Sigmoid colon (tissue), 7 donors: Measurements from ENCODE around the gene KCNIP4. TPM values are rescaled to one million over a fixed set of nuclear protein-coding genes. Genes with fewer than 3 reads are reported as not detected.

Experiments
- DNase-seq: peaks from one replicate; pipeline ENCODE4 v3.0.0-alpha.2; 2019
- H3K27ac ChIP-seq, 4 donors: fragments of 200-600 bp; sonication (generic); one replicate each; pipeline ENCODE4 v1.5.1; 2016 to 2019; ENCODE audit warnings: mild to moderate bottlenecking in 1 of 4
- H3K27me3 ChIP-seq, 3 donors: fragments of 200-600 bp; sonication (generic); one replicate each; pipeline ENCODE4 v1.5.1; 2019; ENCODE audit warnings: mild to moderate bottlenecking in 1 of 3
- H3K36me3 ChIP-seq, 4 donors: fragments of 200-600 bp; sonication (generic); one replicate each; pipeline ENCODE4 v1.5.1; 2016 to 2019
- H3K4me1 ChIP-seq, 4 donors: fragments of 200-600 bp; sonication (generic); one replicate each; pipeline ENCODE4 v1.5.1; 2017 to 2019
- H3K4me3 ChIP-seq, 4 donors: fragments of 200-600 bp; sonication (generic); one replicate each; pipeline ENCODE4 v1.5.1; 2017 to 2019; ENCODE audit warnings: mild to moderate bottlenecking in 2 of 4, moderate library complexity in 1 of 4
- H3K9me3 ChIP-seq, 4 donors: fragments of 200-600 bp in 3 of 4; sonication (generic) in 3 of 4; one replicate each; pipeline versions ENCODE4 v1.5.1 to v1.6.1; 2013 to 2019
- CTCF ChIP-seq, 4 experiments: fragments of 450-650 bp in 3 of 4; fragments of 200-600 bp in 1 of 4; IDR thresholded peaks; one replicate each; pipeline ENCODE4 v1.5.1; 2016 to 2019; ENCODE audit warnings: antibody characterized with exemption in 4 of 4, mild to moderate bottlenecking in 3 of 4, moderate library complexity in 2 of 4
- EP300 ChIP-seq, 4 donors: sonication (generic); formaldehyde crosslinking; IDR thresholded peaks; one replicate each; pipeline ENCODE4 v1.6.1; 2017; ENCODE audit warnings: antibody characterized with exemption in 4 of 4
- POLR2A ChIP-seq, 2 donors: fragments of 450-650 bp; IDR thresholded peaks; one replicate each; pipeline ENCODE4 v1.6.1; 2016; ENCODE audit warnings: antibody characterized with exemption in 2 of 2, mild to moderate bottlenecking in 2 of 2, moderate library complexity in 2 of 2
- POLR2AphosphoS5 ChIP-seq, 4 donors: sonication (generic); formaldehyde crosslinking; IDR thresholded peaks; one replicate each; pipeline ENCODE4 v1.6.1; 2017; ENCODE audit warnings: antibody characterized with exemption in 4 of 4
- WGBS, 2 donors: extraction: QIAGEN DNeasy Blood & Tissue Kit; methylation state at CpG; one replicate each; pipeline ENCODE4 v1.1.7; 2013; 5-methylcytosine and 5-hydroxymethylcytosine counted together
- intact Hi-C: fragments of 100-400 bp; cut with DNase I; formaldehyde crosslinking; loops from one replicate; pipeline ENCODE4 v1.15.1; 2023
- polyA plus RNA-seq, 3 donors: library from polyadenylated mRNA; stranded (reverse); fragments of 200-250 nt; gene quantifications; one replicate each; pipeline ENCODE4 v1.2.3, GENCODE V29; 2013
- total RNA-seq, 4 donors: library from RNA; depleted of rRNA; stranded (reverse); fragments of >200 nt; gene quantifications; one replicate each; pipeline ENCODE4 v1.1.0, GENCODE V29; 2016
- donor health status: healthy with polysubstance abuse.
- donor health status: Bipolar disorder and iron deficiency.
- donor health status: healthy.

Gene KCNIP4
- total and polyA plus RNA-seq, 7 donors: 0.60 to 28.5 (median 14.0) TPM; not detected in 1

DNA sequence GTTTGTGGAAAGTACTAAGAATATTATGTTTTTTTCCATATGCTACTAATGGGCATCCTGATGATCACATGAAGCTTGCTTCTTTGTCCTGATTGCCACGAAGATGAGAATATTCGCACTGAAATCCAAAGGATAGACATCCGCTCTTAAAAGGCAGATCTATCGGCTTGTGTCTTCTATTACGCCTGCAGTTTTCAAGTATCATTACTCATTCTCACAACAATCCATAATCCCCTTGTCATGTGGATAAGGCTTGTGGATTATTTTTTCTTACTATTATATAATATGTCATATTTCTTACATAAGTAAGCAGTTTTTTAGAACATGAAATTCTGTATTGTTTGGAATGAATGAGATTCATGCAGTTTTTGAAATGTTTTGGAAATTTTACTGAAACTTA is 62.8 kb downstream of the KCNIP4 start:
- no peak for TF ChIP-seq CTCF (IDR thresholded peaks at IDR 0.05)
- TF ChIP-seq POLR2A (IDR thresholded peaks at IDR 0.05): no peak
- no peak for TF ChIP-seq POLR2AphosphoS5 (IDR thresholded peaks at IDR 0.05)
- no peak for TF ChIP-seq EP300 (IDR thresholded peaks at IDR 0.05)
- H3K4me1 ChIP-seq: peaks cover 0 to 3% (median 0%) of the 10 kb centered on the region in 4 donors
- no peak overlapping the region for H3K27ac ChIP-seq
- WGBS, 2 donors: 90% methylated on average over 5 of the region's 5 CpGs
- no peaks in the 10 kb centered on the region for H3K36me3 ChIP-seq
- intact Hi-C loops: no loop called here
- H3K9me3 ChIP-seq: no peaks in the 10 kb centered on the region
- no peaks in the 10 kb centered on the region for H3K27me3 ChIP-seq
- H3K4me3 ChIP-seq: no peak overlapping the region
- DNase-seq: no peak

- no peak overlapping the region for H3K27ac ChIP-seq
- H3K4me1 ChIP-seq: peaks cover 0 to 3% (median 0%) of the 10 kb centered on the region in 4 donors
- H3K9me3 ChIP-seq: no peaks in the 10 kb centered on the region
- intact Hi-C loops: no loop called here
- H3K27me3 ChIP-seq: no peaks in the 10 kb centered on the region
- 72 to 73% methylated on average over 2 of the region's 2 CpGs for WGBS, 2 donors
- H3K4me3 ChIP-seq: no peak overlapping the region
- H3K36me3 ChIP-seq: no peaks in the 10 kb centered on the region
- TF ChIP-seq POLR2AphosphoS5 (IDR thresholded peaks at IDR 0.05) (no peak), CTCF (IDR thresholded peaks at IDR 0.05) (no peak), EP300 (IDR thresholded peaks at IDR 0.05) (no peak), POLR2A (IDR thresholded peaks at IDR 0.05) (no peak)
- DNase-seq: no peak
Measured at GRCh38 chr4:21885241-21885640, 63.3 kb downstream of the KCNIP4 start.

- Histone ChIP-seq H3K27me3 (no peaks in the 10 kb centered on the region), H3K9me3 (no peaks in the 10 kb centered on the region), H3K27ac (no peak overlapping the region), H3K4me1 (peaks cover 0 to 3% (median 0%) of the 10 kb centered on the region in 4 donors), H3K36me3 (no peaks in the 10 kb centered on the region), H3K4me3 (no peak overlapping the region)
- 66 to 80% methylated on average over 2 of the region's 2 CpGs for WGBS, 2 donors
- no peak for DNase-seq
- intact Hi-C loops: no loop called here
- TF ChIP-seq CTCF (IDR thresholded peaks at IDR 0.05) (no peak), POLR2A (IDR thresholded peaks at IDR 0.05) (no peak), POLR2AphosphoS5 (IDR thresholded peaks at IDR 0.05) (no peak), EP300 (IDR thresholded peaks at IDR 0.05) (no peak)
Measured at GRCh38 chr4:21884615-21885014, 64.0 kb downstream of the KCNIP4 start.

- Histone ChIP-seq H3K4me1 (no peaks in the 10 kb centered on the region), H3K36me3 (no peaks in the 10 kb centered on the region), H3K27me3 (no peaks in the 10 kb centered on the region), H3K4me3 (no peak overlapping the region), H3K27ac (no peak overlapping the region), H3K9me3 (no peaks in the 10 kb centered on the region)
- DNase-seq: no peak
- intact Hi-C loops: no loop called here
- no peak for TF ChIP-seq CTCF (IDR thresholded peaks at IDR 0.05)
- 74 to 77% methylated on average over 4 of the region's 4 CpGs for WGBS, 2 donors
Measured at GRCh38 chr4:21882051-21882839, 66.3 kb downstream of the KCNIP4 start.

- Histone ChIP-seq H3K27me3 (no peaks in the 10 kb centered on the region), H3K4me1 (no peaks in the 10 kb centered on the region), H3K4me3 (no peak overlapping the region), H3K36me3 (no peaks in the 10 kb centered on the region), H3K27ac (no peak overlapping the region), H3K9me3 (no peaks in the 10 kb centered on the region)
- intact Hi-C loops: no loop called here
- 74 to 84% methylated on average over 3 of the region's 3 CpGs for WGBS, 2 donors
- no peak for DNase-seq
- no peak for TF ChIP-seq EP300 (IDR thresholded peaks at IDR 0.05)
- no peak for TF ChIP-seq POLR2A (IDR thresholded peaks at IDR 0.05)
Measured at GRCh38 chr4:21879187-21879586, 69.4 kb downstream of the KCNIP4 start.
